ENCODE measurements around the gene KCNIP3. TPM values are rescaled to one million over a fixed set of nuclear protein-coding genes. Genes with fewer than 3 reads are reported as not detected.

The KCNIP3 gene
- polyA plus RNA-seq, 1 donor from 2014 or later: not detected

DNA sequence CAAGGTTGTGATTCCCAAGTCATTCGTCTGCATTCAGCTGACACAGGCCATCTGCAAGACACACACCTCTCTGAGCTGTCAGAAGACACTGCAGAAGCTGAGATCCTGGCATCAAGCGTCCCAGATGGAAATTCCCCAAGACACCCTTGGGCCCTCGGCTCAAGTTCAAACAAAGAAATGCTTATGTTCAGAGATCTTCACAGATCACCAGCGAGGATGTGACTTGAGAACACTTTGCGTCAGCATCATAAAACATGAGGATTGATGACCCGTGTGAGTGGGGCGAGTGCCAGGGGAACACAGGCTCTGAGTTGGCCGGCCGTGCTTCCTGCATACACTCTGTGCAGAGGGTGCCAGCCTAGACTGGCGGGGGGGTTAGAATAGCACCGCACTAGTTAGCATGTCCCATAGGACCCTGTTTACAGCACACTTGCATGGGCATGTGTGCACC lies 36.8 kb downstream of the KCNIP3 start:
- H3K27ac Mint-ChIP-seq: no peak overlapping the region
- no peak overlapping the region for H3K4me3 Mint-ChIP-seq
- H3K27me3 Mint-ChIP-seq: peaks cover 9% of the 10 kb centered on the region

DNA sequence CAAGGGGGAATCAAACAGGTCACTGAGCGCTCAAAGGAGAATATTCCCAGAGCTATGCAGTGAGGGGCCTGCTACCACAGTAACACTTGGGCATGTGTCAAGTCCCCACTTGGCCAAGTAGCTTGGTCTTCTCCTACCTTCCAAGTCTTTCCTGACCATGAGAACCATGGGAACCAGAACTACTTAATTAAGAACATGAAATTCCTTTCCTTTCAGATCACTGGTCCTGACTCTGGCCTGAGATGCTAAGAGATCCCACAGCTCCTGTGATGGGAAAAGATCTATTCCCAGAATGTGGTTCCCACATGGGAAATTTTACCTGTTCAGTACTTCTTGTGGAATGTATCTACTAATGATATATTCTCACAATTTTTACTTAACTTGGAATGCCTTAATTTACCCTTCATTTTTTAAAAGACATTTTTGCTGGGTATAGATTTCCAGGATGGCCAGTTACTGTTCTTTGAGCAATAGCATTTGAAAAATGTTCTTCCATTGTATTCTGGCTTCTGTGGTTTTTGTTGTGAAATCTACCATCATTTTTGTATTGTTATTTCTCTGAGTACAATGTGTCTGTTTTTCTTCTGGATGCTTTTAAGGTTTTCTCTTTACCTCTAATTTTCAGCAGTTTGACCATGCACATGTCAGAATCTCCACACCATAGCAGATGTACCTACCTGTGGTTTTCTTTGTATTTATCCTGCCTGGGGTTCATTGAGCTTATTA lies 37.9 kb downstream of the KCNIP3 start:
- Mint-ChIP-seq H3K4me1 (no peaks in the 10 kb centered on the region), H3K36me3 (no peaks in the 10 kb centered on the region)

More for the DNA sequence above, 36.8 kb downstream of the KCNIP3 start:
- Mint-ChIP-seq H3K9me3 (no peaks in the 10 kb centered on the region), H3K4me1 (no peaks in the 10 kb centered on the region), H3K36me3 (no peaks in the 10 kb centered on the region)

DNA sequence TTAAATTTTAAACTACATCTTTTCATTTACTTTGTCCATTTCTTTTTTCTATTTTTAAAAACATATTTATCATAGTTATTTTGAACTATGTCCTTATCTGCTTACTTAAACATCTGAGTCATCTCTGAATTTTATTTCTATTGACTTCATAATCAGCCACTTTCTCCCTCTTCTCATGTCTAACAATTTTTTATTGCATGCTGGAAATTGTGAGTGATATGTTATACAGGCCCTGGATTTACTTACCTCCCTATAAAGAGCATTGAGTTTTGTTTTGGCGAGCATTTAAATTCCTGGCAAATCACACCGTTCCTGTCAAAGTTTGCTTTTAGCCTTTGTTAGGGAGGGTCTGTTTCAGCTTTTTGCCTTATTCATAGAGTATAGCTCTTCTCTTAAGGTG lies 39.3 kb downstream of the KCNIP3 start:
- no peaks in the 10 kb centered on the region for H3K9me3 Mint-ChIP-seq
- H3K27ac Mint-ChIP-seq: no peak overlapping the region
- H3K36me3 Mint-ChIP-seq: no peaks in the 10 kb centered on the region
- H3K27me3 Mint-ChIP-seq: peaks cover 9% of the 10 kb centered on the region
- H3K4me1 Mint-ChIP-seq: no peaks in the 10 kb centered on the region
- no peak overlapping the region for H3K4me3 Mint-ChIP-seq

More for the DNA sequence above, 37.9 kb downstream of the KCNIP3 start:
- Mint-ChIP-seq H3K27ac (no peak overlapping the region), H3K4me3 (no peak overlapping the region), H3K9me3 (no peaks in the 10 kb centered on the region), H3K27me3 (peaks cover 9% of the 10 kb centered on the region)

DNA sequence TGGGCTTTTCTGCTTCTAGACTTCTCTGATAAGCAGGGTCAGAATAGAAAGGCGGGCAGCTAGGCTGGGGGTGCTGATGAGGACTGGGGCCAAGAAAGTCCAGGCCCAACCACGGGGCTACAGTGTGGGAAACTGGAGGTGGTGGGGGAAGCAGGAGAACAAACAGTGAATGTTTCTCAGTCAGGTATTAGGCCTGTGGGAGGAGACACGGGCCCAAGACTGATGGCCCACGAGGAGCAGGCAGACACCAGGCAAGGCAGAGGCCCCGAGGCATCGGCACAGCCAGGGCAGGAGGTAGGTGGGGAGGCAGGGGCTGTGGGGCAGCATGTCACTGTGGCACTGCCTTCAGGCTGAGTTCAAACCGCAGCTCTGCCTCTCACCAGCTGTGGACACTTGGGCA lies 40.7 kb downstream of the KCNIP3 start:
- Mint-ChIP-seq H3K27me3 (peaks cover 5% of the 10 kb centered on the region), H3K4me1 (no peaks in the 10 kb centered on the region), H3K36me3 (no peaks in the 10 kb centered on the region), H3K9me3 (no peaks in the 10 kb centered on the region), H3K4me3 (no peak overlapping the region), H3K27ac (no peak overlapping the region)

DNA sequence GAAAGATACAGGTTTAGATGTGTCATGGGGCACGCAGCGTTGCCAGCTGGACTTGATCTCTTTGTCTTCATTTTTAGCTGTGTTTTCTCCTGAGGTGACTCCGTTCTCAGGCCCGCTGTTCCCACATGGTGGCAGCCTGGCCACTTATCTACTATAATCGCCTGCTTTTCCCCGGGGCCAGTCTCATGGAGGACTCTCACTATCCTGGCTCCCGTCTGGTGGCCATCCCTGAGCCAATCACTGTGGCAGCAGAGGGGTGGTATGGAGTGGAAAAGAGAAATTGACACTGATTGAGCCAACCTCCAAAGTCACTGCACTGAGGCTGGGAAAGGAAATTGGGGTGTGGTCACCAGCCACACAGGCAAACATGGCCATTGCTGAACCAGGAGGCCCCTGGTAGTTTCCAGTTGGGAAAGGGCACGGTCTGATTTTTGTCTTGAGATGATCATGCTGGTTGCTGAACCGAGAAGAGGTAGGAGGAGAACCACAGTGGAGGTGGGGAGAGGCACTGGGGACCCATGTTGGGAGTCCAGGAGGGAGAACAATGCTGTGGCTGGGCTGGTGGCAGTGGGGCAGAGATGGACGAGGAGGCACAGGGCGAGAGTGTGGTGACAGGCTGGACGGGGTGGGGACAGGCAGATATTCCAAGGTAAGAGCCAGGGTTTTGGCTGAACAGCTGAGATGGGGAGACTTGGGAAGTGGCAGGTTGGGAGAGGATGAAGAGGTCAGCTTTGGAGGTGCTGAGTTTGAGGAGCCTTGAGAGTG lies 45.6 kb downstream of the KCNIP3 start:
- H3K27me3 Mint-ChIP-seq: peaks cover 24% of the 10 kb centered on the region
- no peaks in the 10 kb centered on the region for H3K36me3 Mint-ChIP-seq
- H3K27ac Mint-ChIP-seq: peak overlapping the region in 1 of 3 donors; percentile 54
- no peak overlapping the region for H3K4me3 Mint-ChIP-seq
- no peaks in the 10 kb centered on the region for H3K9me3 Mint-ChIP-seq
- H3K4me1 Mint-ChIP-seq: peaks cover 0 to 5% (median 0%) of the 10 kb centered on the region in 3 donors

DNA sequence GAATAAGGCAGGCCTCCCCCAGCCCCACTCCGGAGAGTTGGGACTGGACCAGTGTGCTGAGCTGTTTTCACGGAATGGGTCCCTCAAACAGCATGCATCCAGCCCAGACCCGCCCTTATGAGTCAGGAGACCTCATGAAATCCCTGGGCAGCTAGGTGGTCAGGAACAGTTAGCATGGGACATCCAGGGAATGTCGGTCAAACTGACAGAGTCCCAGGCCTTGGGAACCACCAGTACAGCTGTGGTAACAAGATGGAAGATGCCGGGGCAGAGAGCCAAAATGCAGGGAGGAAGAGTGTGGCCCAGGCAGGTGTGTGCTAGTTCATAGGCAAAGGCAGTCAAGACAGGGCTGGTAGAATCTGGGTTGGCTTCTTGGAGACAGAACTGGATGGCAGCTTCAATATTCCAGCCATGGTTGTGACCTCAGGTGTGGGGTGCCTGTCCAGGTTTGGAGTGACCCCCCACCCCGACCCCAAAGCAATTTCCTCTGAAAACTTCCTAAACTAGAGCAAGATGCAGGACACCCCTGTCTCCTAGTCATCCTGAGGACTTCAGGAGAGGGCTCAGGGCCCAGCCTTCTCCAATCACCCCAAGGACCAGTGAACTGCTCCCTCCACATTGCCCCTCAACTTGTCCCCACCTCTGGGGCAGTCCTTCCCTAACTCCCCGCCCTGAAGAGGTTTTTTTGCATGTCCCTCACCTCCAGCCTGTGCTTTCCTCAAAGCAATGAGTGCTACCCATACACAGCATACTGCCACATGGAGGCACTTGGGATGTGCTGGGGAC lies 46.5 kb downstream of the KCNIP3 start:
- H3K4me3 Mint-ChIP-seq: peak overlapping the region in 1 of 4 donors; percentile 39
- H3K36me3 Mint-ChIP-seq: no peaks in the 10 kb centered on the region
- H3K9me3 Mint-ChIP-seq: no peaks in the 10 kb centered on the region
- H3K27me3 Mint-ChIP-seq: peaks cover 25% of the 10 kb centered on the region
- peaks cover 0 to 5% (median 0%) of the 10 kb centered on the region in 3 donors for H3K4me1 Mint-ChIP-seq
- peak overlapping the region in 1 of 3 donors; percentile 54 for H3K27ac Mint-ChIP-seq

DNA sequence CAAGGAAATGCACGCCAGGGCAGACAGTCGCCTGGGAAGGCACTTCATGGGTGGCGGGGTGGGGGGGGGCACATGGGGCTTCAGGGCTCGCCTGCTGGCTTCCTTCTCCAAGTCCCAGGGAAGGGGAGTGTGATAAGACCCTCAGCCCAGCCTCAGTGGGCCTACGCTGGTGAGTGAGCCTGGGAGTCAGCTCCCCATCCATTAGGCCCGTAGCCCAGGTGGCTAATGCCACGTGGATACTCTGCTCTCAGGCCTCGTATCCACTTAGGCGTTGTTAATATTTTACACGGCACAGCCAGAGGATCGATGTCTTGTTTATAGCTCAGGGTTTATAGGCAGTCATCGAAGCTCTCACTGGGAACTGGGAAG lies 47.1 kb downstream of the KCNIP3 start:
- peak overlapping the region in 1 of 4 donors; percentile 39 for H3K4me3 Mint-ChIP-seq
- H3K27ac Mint-ChIP-seq: no peak overlapping the region

DNA sequence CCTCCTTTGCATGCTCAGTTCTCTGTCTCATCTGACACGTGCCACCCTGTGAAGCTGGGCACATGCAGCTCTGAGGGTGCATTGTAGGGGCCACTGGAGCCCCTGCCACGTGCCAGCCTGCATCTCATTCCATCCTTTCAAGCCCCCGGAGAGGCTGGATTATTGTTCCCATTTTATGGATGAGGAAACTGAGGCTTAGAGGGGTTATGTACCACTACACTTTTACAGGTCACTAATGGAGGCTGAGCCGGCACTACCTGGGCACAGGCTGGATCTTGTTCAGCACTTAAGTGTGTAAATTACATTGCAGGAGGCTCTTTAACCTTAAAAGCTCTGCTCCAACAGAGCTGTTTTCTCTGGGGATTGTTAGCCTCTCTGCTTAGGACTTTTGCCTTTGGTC lies 47.5 kb downstream of the KCNIP3 start:
- Mint-ChIP-seq H3K27me3 (peaks cover 25% of the 10 kb centered on the region), H3K27ac (peak overlapping the region in 1 of 3 donors; percentile 57), H3K4me3 (peak overlapping the region in 1 of 4 donors; percentile 9), H3K4me1 (peaks cover 0 to 5% (median 0%) of the 10 kb centered on the region in 3 donors), H3K36me3 (no peaks in the 10 kb centered on the region), H3K9me3 (no peaks in the 10 kb centered on the region)

More for the DNA sequence above, 47.1 kb downstream of the KCNIP3 start:
- peaks cover 25% of the 10 kb centered on the region for H3K27me3 Mint-ChIP-seq
- no peaks in the 10 kb centered on the region for H3K9me3 Mint-ChIP-seq
- H3K36me3 Mint-ChIP-seq: no peaks in the 10 kb centered on the region
- peaks cover 0 to 5% (median 0%) of the 10 kb centered on the region in 3 donors for H3K4me1 Mint-ChIP-seq

DNA sequence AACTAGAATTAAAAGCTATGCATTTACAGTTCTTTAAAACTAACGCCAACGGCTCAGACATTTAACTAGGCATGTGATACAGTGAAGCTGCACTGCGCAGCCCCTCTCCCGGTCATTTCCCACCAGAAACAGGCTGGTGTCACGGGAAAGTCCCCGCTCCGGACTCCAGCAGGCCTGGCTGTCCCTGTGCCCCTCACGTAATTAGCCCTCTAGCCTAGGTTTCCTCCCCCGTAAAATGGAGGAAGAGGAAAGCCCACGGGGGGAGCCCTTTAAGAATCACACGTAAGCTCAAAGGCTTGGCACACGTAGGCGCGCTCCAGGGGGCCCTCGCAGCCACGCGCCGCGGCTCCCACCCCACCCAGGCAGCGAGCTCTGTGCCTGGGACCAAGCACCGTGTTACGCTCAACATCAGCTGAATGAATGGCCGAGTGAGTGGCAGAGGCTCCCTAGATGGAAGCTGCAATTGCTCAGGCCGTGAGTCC lies 48.0 kb downstream of the KCNIP3 start:
- peak overlapping the region in 1 of 3 donors; percentile 57 for H3K27ac Mint-ChIP-seq
- no peaks in the 10 kb centered on the region for H3K36me3 Mint-ChIP-seq
- H3K4me3 Mint-ChIP-seq: peak overlapping the region; percentile 9 to 92 (median 66)
- peaks cover 0 to 5% (median 0%) of the 10 kb centered on the region in 3 donors for H3K4me1 Mint-ChIP-seq
- peaks cover 27% of the 10 kb centered on the region for H3K27me3 Mint-ChIP-seq
- no peaks in the 10 kb centered on the region for H3K9me3 Mint-ChIP-seq

DNA sequence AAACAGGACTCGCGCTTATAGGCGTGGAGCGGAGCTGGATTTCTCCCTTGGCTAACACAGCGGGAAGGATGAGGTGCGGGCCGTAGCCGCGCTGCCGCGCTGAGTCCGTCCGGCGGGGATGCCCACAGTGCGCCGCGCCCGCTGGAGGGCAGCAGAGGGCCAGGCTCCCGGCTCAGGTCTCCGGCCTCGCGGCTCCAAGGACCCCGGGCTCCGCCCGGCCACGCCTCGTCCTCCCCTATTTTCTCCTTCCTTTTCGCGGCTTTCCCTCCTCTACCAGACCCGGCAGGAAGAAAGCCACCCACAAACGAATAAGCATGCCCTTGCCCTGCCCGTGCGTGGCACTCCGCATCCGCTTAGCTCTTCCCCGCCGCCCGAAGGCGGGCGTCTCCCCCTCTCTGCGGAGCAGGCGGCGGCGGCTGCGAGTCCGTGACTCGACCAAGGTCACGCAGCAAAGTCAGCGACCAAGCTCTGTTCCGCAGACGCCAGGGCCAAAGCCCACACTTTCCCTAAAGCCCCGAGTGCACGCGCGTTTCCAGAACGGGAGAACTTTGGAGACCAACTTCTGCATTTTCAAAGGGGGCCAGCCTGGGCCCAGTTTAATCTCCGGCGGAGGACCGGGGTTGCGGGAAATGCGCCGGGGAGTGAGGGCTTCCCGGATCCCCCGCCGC lies 48.5 kb downstream of the KCNIP3 start:
- no peaks in the 10 kb centered on the region for H3K9me3 Mint-ChIP-seq
- no peaks in the 10 kb centered on the region for H3K36me3 Mint-ChIP-seq
- peak overlapping the region; percentile 61 to 92 (median 83) for H3K4me3 Mint-ChIP-seq
- H3K27me3 Mint-ChIP-seq: peaks cover 27% of the 10 kb centered on the region
- no peak overlapping the region for H3K27ac Mint-ChIP-seq
- H3K4me1 Mint-ChIP-seq: peaks cover 0 to 5% (median 0%) of the 10 kb centered on the region in 3 donors

DNA sequence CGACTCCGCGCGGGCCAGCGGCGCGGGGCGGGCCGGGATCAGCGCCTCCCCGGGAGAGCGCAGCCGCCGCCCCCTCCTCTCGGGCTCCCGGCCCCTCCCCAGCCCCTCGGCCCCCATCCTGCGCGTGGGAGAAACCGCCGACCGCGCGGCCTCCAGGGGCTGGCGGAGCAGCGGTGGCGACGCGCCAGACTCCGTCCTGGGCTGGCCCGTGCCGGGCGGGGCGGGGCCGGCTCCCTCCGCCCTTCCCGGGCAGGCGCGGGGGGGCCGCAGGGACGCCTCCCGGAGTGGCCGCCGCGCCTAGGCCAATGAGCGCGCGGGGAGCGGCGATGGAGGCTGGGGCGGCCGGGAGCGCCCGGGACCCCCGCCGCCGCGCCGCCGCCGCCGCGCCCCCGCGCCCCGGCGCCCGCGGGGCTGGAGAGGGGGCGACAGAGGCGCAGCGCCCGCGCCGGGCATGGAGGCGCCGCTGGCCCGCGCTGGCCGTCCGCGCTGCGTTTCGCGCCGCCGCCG lies 49.1 kb downstream of the KCNIP3 start:
- Mint-ChIP-seq H3K27ac (no peak overlapping the region), H3K27me3 (peaks cover 27% of the 10 kb centered on the region), H3K36me3 (no peaks in the 10 kb centered on the region), H3K4me1 (peaks cover 0 to 5% (median 0%) of the 10 kb centered on the region in 3 donors), H3K9me3 (no peaks in the 10 kb centered on the region), H3K4me3 (no peak overlapping the region)

DNA sequence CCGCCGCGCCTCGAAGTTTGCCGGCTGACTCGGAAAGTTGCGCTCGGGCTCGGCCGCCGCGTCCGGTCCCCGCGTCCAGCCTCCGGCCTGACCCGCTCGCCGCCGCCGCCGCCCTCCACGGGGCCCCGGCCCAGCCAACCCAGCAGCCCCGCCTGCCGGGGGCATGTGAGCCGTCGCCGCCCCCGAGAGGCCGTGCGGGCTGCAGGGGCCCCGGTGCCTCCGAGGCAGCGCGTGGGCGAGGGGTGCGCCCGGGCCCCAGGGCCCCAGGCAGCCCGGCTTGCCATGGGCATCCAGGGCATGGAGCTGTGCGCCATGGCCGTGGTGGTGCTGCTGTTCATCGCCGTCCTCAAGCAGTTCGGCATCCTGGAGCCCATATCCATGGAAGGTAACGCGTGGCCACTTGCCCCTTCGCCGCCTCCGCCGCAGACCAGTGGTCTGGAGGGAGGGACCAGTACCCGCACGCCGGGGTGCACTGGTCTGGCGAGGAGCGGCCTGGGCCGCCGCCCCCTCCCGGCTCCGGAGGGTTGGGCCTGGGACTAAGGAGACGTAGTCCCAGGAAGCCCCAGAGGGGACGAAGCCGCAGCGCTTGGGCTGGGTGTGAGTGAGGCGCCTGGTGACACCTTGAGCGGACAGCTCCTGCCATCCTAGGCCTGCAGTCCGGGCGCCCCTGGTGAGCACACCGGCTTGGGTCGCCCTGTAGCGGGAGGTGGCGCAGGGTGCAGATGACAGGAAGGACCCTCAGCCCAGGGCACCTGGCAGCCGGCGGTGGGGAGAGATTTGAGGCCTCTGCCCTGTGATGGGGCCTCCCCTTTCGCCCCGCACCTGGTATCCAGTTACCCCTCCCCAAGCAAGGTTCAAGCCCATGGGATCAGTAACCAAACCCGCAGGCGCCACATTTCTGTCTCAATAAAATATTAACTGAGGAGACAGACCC lies 49.9 kb downstream of the KCNIP3 start:
- Mint-ChIP-seq H3K4me3 (peak overlapping the region in 1 of 4 donors; percentile 12), H3K4me1 (peaks cover 0 to 5% (median 0%) of the 10 kb centered on the region in 3 donors), H3K27ac (no peak overlapping the region), H3K9me3 (no peaks in the 10 kb centered on the region), H3K36me3 (no peaks in the 10 kb centered on the region), H3K27me3 (peaks cover 27% of the 10 kb centered on the region)
